Erythroblast (primary cell): ENCODE measurements around the gene COX8A.

Source experiments
- GATA1 ChIP-seq: IDR thresholded peaks from 2 replicates; pipeline ENCODE4 v1.6.1; 2011; ENCODE audit warnings: low read depth, mild to moderate bottlenecking, control low read depth, low read length, moderate library complexity
- POLR2A ChIP-seq: IDR thresholded peaks from 2 replicates; pipeline ENCODE4 v1.6.1; 2011; ENCODE audit warnings: mild to moderate bottlenecking, low read length

- TF ChIP-seq POLR2A = no peak
- no peak for TF ChIP-seq GATA1
Observed at GRCh38 chr11:64008283-64008913, 34.0 kb downstream of the COX8A start.
